H9 (cell line): ENCODE data around the gene PKNOX2. TPM values are rescaled to one million over a fixed set of nuclear protein-coding genes. Genes with fewer than 3 reads are reported as not detected.

Experiments used
- DNase-seq: peaks from one replicate; pipeline ENCODE4 v3.0.0-alpha.2; 2017
- H2AFZ ChIP-seq: one replicate; pipeline ENCODE4 v1.6.1; 2013; ENCODE audit warnings: mild to moderate bottlenecking, low read length, control low read depth, moderate library complexity
- H2AK5ac ChIP-seq: 2 replicates; pipeline ENCODE4 v1.6.1; 2013; ENCODE audit warnings: low read length, control low read depth, mixed read lengths; ENCODE audit not compliant: insufficient read length
- H2BK120ac ChIP-seq: one replicate; pipeline ENCODE4 v1.6.1; 2013; ENCODE audit warnings: low read depth, mild to moderate bottlenecking, low read length, control low read depth, inconsistent platforms; ENCODE audit not compliant: poor library complexity, severe bottlenecking
- H2BK12ac ChIP-seq: 2 replicates; pipeline ENCODE4 v1.6.1; 2013; ENCODE audit warnings: low read length, control low read depth, mixed read lengths, low read depth; ENCODE audit not compliant: insufficient read length
- H2BK15ac ChIP-seq: 2 replicates; pipeline ENCODE4 v1.6.1; 2013; ENCODE audit warnings: low read depth, low read length, control low read depth
- H2BK20ac ChIP-seq: one replicate; pipeline ENCODE4 v1.6.1; 2013; ENCODE audit warnings: low read depth, mild to moderate bottlenecking, low read length, control low read depth, inconsistent platforms; ENCODE audit not compliant: poor library complexity, severe bottlenecking
- H2BK5ac ChIP-seq: 2 replicates; pipeline ENCODE4 v1.6.1; 2013; ENCODE audit warnings: low read length, control low read depth, mixed read lengths; ENCODE audit not compliant: insufficient read length
- H3K14ac ChIP-seq: 2 replicates; pipeline ENCODE4 v1.6.1; 2013; ENCODE audit warnings: low read length, control low read depth; ENCODE audit not compliant: insufficient read depth
- H3K18ac ChIP-seq: 2 replicates; pipeline ENCODE4 v1.6.1; 2013; ENCODE audit warnings: low read depth, mild to moderate bottlenecking, mixed read lengths, low read length, control low read depth; ENCODE audit not compliant: insufficient read length
- H3K23ac ChIP-seq: 2 replicates; pipeline ENCODE4 v1.6.1; 2013; ENCODE audit warnings: low read length, control low read depth, mixed read lengths, low read depth; ENCODE audit not compliant: insufficient read length
- H3K23me2 ChIP-seq: 2 replicates; pipeline ENCODE4 v1.6.1; 2013; ENCODE audit warnings: low read depth, mild to moderate bottlenecking, mixed read lengths, low read length, control low read depth; ENCODE audit not compliant: insufficient read length, poor library complexity, severe bottlenecking
- H3K27ac ChIP-seq: 2 replicates; pipeline ENCODE4 v1.5.1; 2013; ENCODE audit warnings: low read length, control low read depth, mixed read lengths, low read depth; ENCODE audit not compliant: insufficient read length
- H3K27me3 ChIP-seq: 2 replicates; pipeline ENCODE4 v1.6.1; 2013; ENCODE audit warnings: low read length, control low read depth, inconsistent platforms; ENCODE audit not compliant: insufficient read depth
- H3K4ac ChIP-seq: 2 replicates; pipeline ENCODE4 v1.6.1; 2013; ENCODE audit warnings: low read depth, mild to moderate bottlenecking, control low read depth, inconsistent platforms, low read length, moderate library complexity
- H3K4me1 ChIP-seq: 2 replicates; pipeline ENCODE4 v1.6.1; 2013; ENCODE audit warnings: low read length, control low read depth, inconsistent platforms; ENCODE audit not compliant: insufficient read depth
- H3K4me2 ChIP-seq: 2 replicates; pipeline ENCODE4 v1.6.1; 2013; ENCODE audit warnings: low read length, control low read depth, mixed read lengths; ENCODE audit not compliant: insufficient read length, insufficient read depth
- H3K56ac ChIP-seq: 2 replicates; pipeline ENCODE4 v1.6.1; 2013; ENCODE audit warnings: low read depth, mild to moderate bottlenecking, mixed read lengths, low read length, control low read depth; ENCODE audit not compliant: insufficient read length
- H3K79me1 ChIP-seq: 2 replicates; pipeline ENCODE4 v1.6.1; 2013; ENCODE audit warnings: low read depth, mild to moderate bottlenecking, moderate library complexity, low read length, control low read depth, inconsistent platforms; ENCODE audit not compliant: insufficient read depth, poor library complexity, severe bottlenecking
- H3K79me2 ChIP-seq: 2 replicates; pipeline ENCODE4 v1.6.1; 2013; ENCODE audit warnings: low read length, control low read depth, inconsistent platforms; ENCODE audit not compliant: insufficient read depth
- H3K9ac ChIP-seq: 2 replicates; pipeline ENCODE4 v1.6.1; 2013; ENCODE audit warnings: low read length, control low read depth, mixed read lengths; ENCODE audit not compliant: insufficient read length; ENCODE audit errors: extremely low read depth
- H3K9me3 ChIP-seq: one replicate; pipeline ENCODE4 v1.6.1; 2013; ENCODE audit warnings: low read depth, low read length, inconsistent platforms; ENCODE audit not compliant: control insufficient read depth
- H3T11ph ChIP-seq: one replicate; pipeline ENCODE4 v1.6.1; 2013; ENCODE audit warnings: mild to moderate bottlenecking, low read length, control low read depth, inconsistent platforms
- H4K20me1 ChIP-seq: one replicate; pipeline ENCODE4 v1.6.1; 2013; ENCODE audit not compliant: control insufficient read depth, insufficient read length, insufficient read depth
- H4K5ac ChIP-seq: 2 replicates; pipeline ENCODE4 v1.6.1; 2013; ENCODE audit warnings: low read depth, mild to moderate bottlenecking, mixed read lengths, low read length, control low read depth; ENCODE audit not compliant: insufficient read length
- H4K8ac ChIP-seq: replicated peaks from 2 replicates; pipeline ENCODE4 v1.6.1; 2013; ENCODE audit warnings: low read length, control low read depth, mixed read lengths, low read depth; ENCODE audit not compliant: insufficient read length
- H4K91ac ChIP-seq: 2 replicates; pipeline ENCODE4 v1.6.1; 2013; ENCODE audit warnings: low read depth, mild to moderate bottlenecking, moderate library complexity, mixed read lengths, low read length, control low read depth; ENCODE audit not compliant: insufficient read length
- H3K27ac Mint-ChIP-seq, 3 experiments: 2 replicates in 2 of 3; 3 replicates in 1 of 3; pipeline ENCODE4 v1.8.0; 2020 to 2021; ENCODE audit warnings: mixed read lengths in 3 of 3, mild to moderate bottlenecking in 1 of 3, moderate library complexity in 1 of 3
- H3K27me3 Mint-ChIP-seq: 2 replicates; pipeline ENCODE4 v1.8.0; 2021; ENCODE audit warnings: low read depth, mild to moderate bottlenecking, moderate library complexity, mixed read lengths
- H3K36me3 Mint-ChIP-seq, 3 experiments: 2 replicates in 2 of 3; 3 replicates in 1 of 3; pipeline ENCODE4 v1.8.0; 2020 to 2021; ENCODE audit warnings: low read depth in 3 of 3, mixed read lengths in 3 of 3; ENCODE audit not compliant: insufficient read depth in 1 of 3
- H3K4me1 Mint-ChIP-seq, 2 experiments: 2 replicates each; pipeline ENCODE4 v1.8.0; 2020; ENCODE audit warnings: mixed read lengths in 2 of 2
- H3K4me3 Mint-ChIP-seq, 2 experiments: 2 replicates in 1 of 2; 3 replicates in 1 of 2; pipeline ENCODE4 v1.8.0; 2020 to 2021; ENCODE audit warnings: mild to moderate bottlenecking in 2 of 2, mixed read lengths in 2 of 2, moderate library complexity in 1 of 2
- H3K9me3 Mint-ChIP-seq, 2 experiments: 2 replicates in 1 of 2; 3 replicates in 1 of 2; pipeline ENCODE4 v1.8.0; 2020; ENCODE audit warnings: mild to moderate bottlenecking in 2 of 2, mixed read lengths in 2 of 2, moderate library complexity in 1 of 2
- WGBS: extraction: QIAGEN DNeasy Blood & Tissue Kit; methylation state at CpG from one replicate; pipeline ENCODE4 v1.1.7; 2013; ENCODE audit warnings: missing lambda C conversion rate, low lambda C conversion rate, mixed read lengths; ENCODE audit not compliant: insufficient read length; ENCODE audit errors: extremely low coverage; 5-methylcytosine and 5-hydroxymethylcytosine counted together
- total RNA-seq: library from RNA; stranded (reverse); gene quantifications from 2 replicates; pipeline ENCODE4 v1.2.1, GENCODE V29; 2021
- TF ChIP-seq, protein P1 (sequence below): fragments of 200-600 bp; sonication (generic); conservative IDR thresholded peaks from 3 replicates; pipeline ENCODE4 v1.8.0; 2021; ENCODE audit warnings: antibody characterized with exemption, mild to moderate bottlenecking

PKNOX2 gene
- total RNA-seq, 1 experiment from 2014 or later = 1.3 TPM

DNA sequence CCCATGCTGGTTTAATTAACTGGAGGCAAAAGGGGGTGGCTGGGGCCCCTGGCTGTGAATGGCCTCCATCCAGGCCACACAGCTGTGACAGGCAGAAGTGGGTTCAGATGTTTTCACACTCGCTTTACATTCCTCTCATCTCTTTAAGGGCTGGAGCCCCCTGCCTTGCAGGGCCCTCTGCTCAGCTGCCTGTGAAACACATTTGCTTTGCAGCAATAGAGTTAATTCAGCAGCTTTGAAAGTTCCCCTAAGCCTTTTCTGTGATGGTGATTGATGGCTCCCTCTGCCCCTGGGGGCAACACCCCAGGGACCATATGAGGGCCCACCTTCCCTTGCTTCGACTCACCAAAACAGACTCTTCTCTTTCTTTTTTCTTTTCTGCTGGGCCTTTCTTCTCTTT is 192.2 kb downstream of the PKNOX2 start:
- Histone ChIP-seq H4K91ac (no peak overlapping the region), H3K4me2 (no peak overlapping the region), H3K27me3 (no peaks in the 10 kb centered on the region), H3T11ph (no peak overlapping the region), H2BK20ac (no peak overlapping the region), H3K9ac (no peak overlapping the region), H2AFZ (no peak overlapping the region), H3K4me1 (no peaks in the 10 kb centered on the region; the same call in 1 of the 2 replicates), H3K79me1 (no peaks in the 10 kb centered on the region), H4K8ac (no peak overlapping the region), H3K4ac (no peak overlapping the region), H3K79me2 (no peaks in the 10 kb centered on the region), H2BK15ac (no peak overlapping the region), H2BK120ac (no peak overlapping the region), H3K27ac (no peak overlapping the region), H4K20me1 (no peaks in the 10 kb centered on the region), H3K18ac (no peak overlapping the region), H2BK12ac (no peak overlapping the region), H2AK5ac (no peak overlapping the region), H3K23me2 (no peaks in the 10 kb centered on the region), H2BK5ac (no peak overlapping the region), H3K56ac (no peak overlapping the region), H4K5ac (no peak overlapping the region), H3K23ac (no peak overlapping the region), H3K9me3 (no peaks in the 10 kb centered on the region), H3K14ac (no peak overlapping the region)
- WGBS = no CpG with 5 or more reads among the region's 2 CpGs
- Mint-ChIP-seq H3K36me3 (no peaks in the 10 kb centered on the region), H3K4me1 (peaks cover 16 to 24% of the 10 kb centered on the region in 2 experiments), H3K9me3 (no peaks in the 10 kb centered on the region; a peak in 1 of 5 replicates), H3K4me3 (no peak overlapping the region), H3K27me3 (peaks cover 7% of the 10 kb centered on the region), H3K27ac (peak overlapping the region in 1 of 3 experiments; percentile 9; a peak in 2 of 7 replicates)
- TF ChIP-seq, protein P1, sequence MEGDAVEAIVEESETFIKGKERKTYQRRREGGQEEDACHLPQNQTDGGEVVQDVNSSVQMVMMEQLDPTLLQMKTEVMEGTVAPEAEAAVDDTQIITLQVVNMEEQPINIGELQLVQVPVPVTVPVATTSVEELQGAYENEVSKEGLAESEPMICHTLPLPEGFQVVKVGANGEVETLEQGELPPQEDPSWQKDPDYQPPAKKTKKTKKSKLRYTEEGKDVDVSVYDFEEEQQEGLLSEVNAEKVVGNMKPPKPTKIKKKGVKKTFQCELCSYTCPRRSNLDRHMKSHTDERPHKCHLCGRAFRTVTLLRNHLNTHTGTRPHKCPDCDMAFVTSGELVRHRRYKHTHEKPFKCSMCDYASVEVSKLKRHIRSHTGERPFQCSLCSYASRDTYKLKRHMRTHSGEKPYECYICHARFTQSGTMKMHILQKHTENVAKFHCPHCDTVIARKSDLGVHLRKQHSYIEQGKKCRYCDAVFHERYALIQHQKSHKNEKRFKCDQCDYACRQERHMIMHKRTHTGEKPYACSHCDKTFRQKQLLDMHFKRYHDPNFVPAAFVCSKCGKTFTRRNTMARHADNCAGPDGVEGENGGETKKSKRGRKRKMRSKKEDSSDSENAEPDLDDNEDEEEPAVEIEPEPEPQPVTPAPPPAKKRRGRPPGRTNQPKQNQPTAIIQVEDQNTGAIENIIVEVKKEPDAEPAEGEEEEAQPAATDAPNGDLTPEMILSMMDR = no peak
- DNase-seq = no peak
